ENCODE data around the gene NDUFA12.
A peak's percentile ranks its signal among the peaks of the same experiment; 100 is the strongest.

The NDUFA12 gene

GRCh38 chr12:94980577-94980976, 22.9 kb downstream of the NDUFA12 start:
- no peak for DNase-seq (ENCODE audit: low read depth in 2 of 2)

- DNase-seq (ENCODE audit: low read depth in 2 of 2) = no peak
These were observed 23.6 kb downstream of the NDUFA12 start for GRCh38 chr12:94979941-94980340.

- no peak for DNase-seq (ENCODE audit: low read depth in 2 of 2)
These were observed 25.6 kb downstream of the NDUFA12 start for GRCh38 chr12:94977766-94978468.

GRCh38 chr12:94973221-94973620, 30.3 kb downstream of the NDUFA12 start:
- no peak for DNase-seq (ENCODE audit: low read depth in 2 of 2)

GRCh38 chr12:94972795-94973194, 30.7 kb downstream of the NDUFA12 start:
- DNase-seq (ENCODE audit: low read depth in 2 of 2) = no peak

GRCh38 chr12:94971923-94972322, 31.6 kb downstream of the NDUFA12 start:
- DNase-seq (ENCODE audit: low read depth in 2 of 2) = no peak

GRCh38 chr12:94970560-94970959, 32.9 kb downstream of the NDUFA12 start:
- DNase-seq (ENCODE audit: low read depth in 2 of 2) = no peak

- DNase-seq (ENCODE audit: low read depth in 2 of 2) = no peak
These were observed 34.1 kb downstream of the NDUFA12 start for GRCh38 chr12:94969424-94969823.

GRCh38 chr12:94965982-94966630, 37.4 kb downstream of the NDUFA12 start:
- DNase-seq (ENCODE audit: low read depth in 2 of 2) = no peak

GRCh38 chr12:94963649-94964048, 39.8 kb downstream of the NDUFA12 start:
- DNase-seq (ENCODE audit: low read depth in 2 of 2) = no peak

GRCh38 chr12:94962670-94963069, 40.8 kb downstream of the NDUFA12 start:
- no peak for DNase-seq (ENCODE audit: low read depth in 2 of 2)

GRCh38 chr12:94961911-94962310, 41.6 kb downstream of the NDUFA12 start:
- no peak for DNase-seq (ENCODE audit: low read depth in 2 of 2)

GRCh38 chr12:94961256-94961824, 42.2 kb downstream of the NDUFA12 start:
- no peak for DNase-seq (ENCODE audit: low read depth in 2 of 2)

GRCh38 chr12:94957006-94957405, 46.5 kb downstream of the NDUFA12 start:
- DNase-seq (ENCODE audit: low read depth in 2 of 2) = no peak

GRCh38 chr12:94954948-94955592, 48.4 kb downstream of the NDUFA12 start:
- DNase-seq (ENCODE audit: low read depth in 2 of 2) = no peak

GRCh38 chr12:94954029-94954685, 49.3 kb downstream of the NDUFA12 start:
- no peak for DNase-seq (ENCODE audit: low read depth in 2 of 2)

- no peak for DNase-seq (ENCODE audit: low read depth in 2 of 2)
These were observed 51.2 kb downstream of the NDUFA12 start for GRCh38 chr12:94952325-94952724.

- no peak for DNase-seq (ENCODE audit: low read depth in 2 of 2)
These were observed 52.2 kb downstream of the NDUFA12 start for GRCh38 chr12:94951071-94951934.

- DNase-seq (ENCODE audit: low read depth in 2 of 2) = no peak
These were observed 55.2 kb downstream of the NDUFA12 start for GRCh38 chr12:94948232-94948810.

GRCh38 chr12:94942663-94943062, 60.8 kb downstream of the NDUFA12 start:
- no peak for DNase-seq (ENCODE audit: low read depth in 2 of 2)

GRCh38 chr12:94941440-94941862, 62.0 kb downstream of the NDUFA12 start:
- peak; percentile 4 to 6 for DNase-seq (ENCODE audit: low read depth in 2 of 2)

Measured in stimulated activated CD4-positive, alpha-beta T cell treated with anti-CD3 and anti-CD28 coated beads, Interleukin-1b, Interleukin-23, amount 100 ng/mL, for 4 hours (primary cell).